Measurements from ENCODE around the gene OR5H14. TPM values are rescaled to one million over a fixed set of nuclear protein-coding genes. Genes with fewer than 3 reads are reported as not detected.
"Not testable (repeated sequence)": the region's sequence is repeated elsewhere in the genome, so short reads cannot be mapped to it uniquely, and the experiment has no call there.

Gene OR5H14
- total RNA-seq, 3 donors from 2014 or later, result not detected

GRCh38 chr3:98140531-98140930 is 6.7 kb upstream of the OR5H14 start:
- DNase-seq (ENCODE audit: low spot score in 2 of 2), result no peak
- TF ChIP-seq CTCF (IDR thresholded peaks at IDR 0.05), result no peak
- TF ChIP-seq POLR2AphosphoS5 (IDR thresholded peaks at IDR 0.05), result no peak
- TF ChIP-seq POLR2A (IDR thresholded peaks at IDR 0.05), result no peak
- Histone ChIP-seq H3K27ac (no peak overlapping the region), H3K9me3 (no peaks in the 10 kb centered on the region), H3K4me3 (no peak overlapping the region), H3K27me3 (no peaks in the 10 kb centered on the region), H3K4me1 (no peaks in the 10 kb centered on the region), H3K36me3 (no peaks in the 10 kb centered on the region)
- intact Hi-C loops (cut with DNase I; ENCODE audit: low total_unique reads), result no loop called here

- TF ChIP-seq CTCF (IDR thresholded peaks at IDR 0.05) (no peak), POLR2AphosphoS5 (IDR thresholded peaks at IDR 0.05) (no peak), POLR2A (IDR thresholded peaks at IDR 0.05) (no peak)
These were observed 1.5 kb downstream of the OR5H14 start for GRCh38 chr3:98148751-98149150.

GRCh38 chr3:98149456-98149855 is 2.2 kb downstream of the OR5H14 start:
- H3K27me3 ChIP-seq; H3K4me3 ChIP-seq; H3K36me3 ChIP-seq; H3K9me3 ChIP-seq; H3K27ac ChIP-seq; intact Hi-C loops (cut with DNase I; ENCODE audit: low total_unique reads); H3K4me1 ChIP-seq; DNase-seq (ENCODE audit: low spot score in 2 of 2): not testable (repeated sequence)

More at GRCh38 chr3:98148751-98149150, 1.5 kb downstream of the OR5H14 start:
- Histone ChIP-seq H3K27me3 (no peaks in the 10 kb centered on the region), H3K36me3 (no peaks in the 10 kb centered on the region), H3K4me1 (no peaks in the 10 kb centered on the region), H3K4me3 (no peak overlapping the region), H3K9me3 (no peaks in the 10 kb centered on the region), H3K27ac (no peak overlapping the region)
- intact Hi-C loops (cut with DNase I; ENCODE audit: low total_unique reads), result no loop called here
- DNase-seq (ENCODE audit: low spot score in 2 of 2), result no peak

- Histone ChIP-seq H3K27me3 (no peaks in the 10 kb centered on the region), H3K4me3 (no peak overlapping the region), H3K4me1 (no peaks in the 10 kb centered on the region), H3K36me3 (no peaks in the 10 kb centered on the region), H3K9me3 (no peaks in the 10 kb centered on the region), H3K27ac (no peak overlapping the region)
- no peak for DNase-seq (ENCODE audit: low spot score in 2 of 2)
- intact Hi-C loops (cut with DNase I; ENCODE audit: low total_unique reads), result no loop called here
- TF ChIP-seq CTCF (IDR thresholded peaks at IDR 0.05), result no peak
- TF ChIP-seq POLR2AphosphoS5 (IDR thresholded peaks at IDR 0.05), result no peak
- TF ChIP-seq POLR2A (IDR thresholded peaks at IDR 0.05), result no peak
These were observed 4.0 kb downstream of the OR5H14 start for GRCh38 chr3:98151241-98151640.

GRCh38 chr3:98166396-98166795 is 19.1 kb downstream of the OR5H14 start, which contains the start of gene OR5H15:
Gene OR5H15 (plus strand): TSS chr3:98166696. CDS start chr3:98168700, 2,004 bp downstream.
- H3K36me3 ChIP-seq, result no peaks in the 10 kb centered on the region
- H3K4me1 ChIP-seq, result no peaks in the 10 kb centered on the region
- H3K27ac ChIP-seq, result no peak within 1 kb of the TSS
- DNase-seq (ENCODE audit: low spot score in 2 of 2), result no peak
- intact Hi-C loops (cut with DNase I; ENCODE audit: low total_unique reads), result no loop called here
- H3K27me3 ChIP-seq, result no peaks in the 10 kb centered on the region
- H3K9me3 ChIP-seq, result no peaks in the 10 kb centered on the region
- no peak for TF ChIP-seq CTCF (IDR thresholded peaks at IDR 0.05)
- no peak for TF ChIP-seq POLR2A (IDR thresholded peaks at IDR 0.05)
- TF ChIP-seq POLR2AphosphoS5 (IDR thresholded peaks at IDR 0.05), result no peak
- no peak within 1 kb of the TSS for H3K4me3 ChIP-seq

- Histone ChIP-seq H3K27me3 (no peaks in the 10 kb centered on the region), H3K27ac (no peak overlapping the region), H3K4me3 (no peak overlapping the region), H3K9me3 (no peaks in the 10 kb centered on the region), H3K4me1 (no peaks in the 10 kb centered on the region), H3K36me3 (no peaks in the 10 kb centered on the region)
- TF ChIP-seq POLR2A (IDR thresholded peaks at IDR 0.05) (no peak), CTCF (IDR thresholded peaks at IDR 0.05) (no peak), POLR2AphosphoS5 (IDR thresholded peaks at IDR 0.05) (no peak)
- no peak for DNase-seq (ENCODE audit: low spot score in 2 of 2)
- intact Hi-C loops (cut with DNase I; ENCODE audit: low total_unique reads), result no loop called here
These were observed 23.8 kb downstream of the OR5H14 start for GRCh38 chr3:98171071-98171470.

Measured in breast epithelium (tissue), 4 donors.